H1 (cell line): ENCODE data around the gene LAMB1.

Experiments
- CBX5 ChIP-seq: fragments of 300-800, 300-1000 bp; sonication (generic); IDR thresholded peaks from 2 replicates; pipeline ENCODE4 v1.7.1; 2016; ENCODE audit warnings: antibody characterized with exemption, low read length, low read depth
- EZH2 ChIP-seq: fragments of 200-600 bp; sonication (generic); IDR thresholded peaks from 2 replicates; pipeline ENCODE4 v1.7.1; 2012; ENCODE audit warnings: low read depth, mild to moderate bottlenecking, moderate library complexity, low read length, inconsistent platforms; ENCODE audit not compliant: severe bottlenecking
- POLR2A ChIP-seq, 2 experiments: IDR thresholded peaks; 1 replicate in 1 of 2; 2 replicates in 1 of 2; pipeline ENCODE4 v1.6.1; 2011; ENCODE audit warnings: low read depth in 2 of 2, low read length in 2 of 2, mild to moderate bottlenecking in 2 of 2; ENCODE audit errors: control extremely low read depth in 1 of 2
- SIX5 ChIP-seq: IDR thresholded peaks from 2 replicates; pipeline ENCODE4 v1.6.1; 2011; ENCODE audit warnings: mild to moderate bottlenecking, low read depth, low read length
- SRF ChIP-seq: IDR thresholded peaks from 2 replicates; pipeline ENCODE4 v1.6.1; 2011; ENCODE audit warnings: mild to moderate bottlenecking, low read depth, low read length, moderate library complexity
- TF ChIP-seq, protein P1 (sequence below): IDR thresholded peaks from 2 replicates; pipeline ENCODE4 v1.6.1; 2011; ENCODE audit warnings: low read length, improper control_type of control experiment
- TF ChIP-seq, protein P2 (sequence below): IDR thresholded peaks from 2 replicates; pipeline ENCODE4 v1.6.1; 2012; ENCODE audit warnings: inconsistent platforms
- TF ChIP-seq, protein P3 (sequence below): IDR thresholded peaks from 2 replicates; pipeline ENCODE4 v1.6.1; 2012; ENCODE audit warnings: low read length, inconsistent platforms

DNA sequence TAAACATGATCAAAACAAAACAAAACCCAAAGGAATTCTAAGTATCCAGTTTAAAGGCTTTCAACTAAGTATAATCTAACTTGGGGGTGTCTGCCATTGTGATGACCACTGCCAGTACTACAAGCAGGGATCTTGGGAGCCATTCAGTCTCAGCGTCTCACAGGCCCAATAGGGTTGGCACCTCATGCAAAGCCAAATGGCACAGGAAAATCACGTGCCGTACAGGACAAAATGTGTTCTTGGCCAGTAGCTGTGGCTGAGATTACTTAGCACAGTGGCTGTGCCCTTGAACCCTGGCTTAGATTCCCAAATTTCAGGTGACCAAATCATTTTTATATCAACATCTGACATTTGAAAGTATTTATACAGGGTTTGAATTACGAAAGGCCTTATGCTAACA, 62.0 kb downstream of the LAMB1 start:
- TF ChIP-seq, protein P1, sequence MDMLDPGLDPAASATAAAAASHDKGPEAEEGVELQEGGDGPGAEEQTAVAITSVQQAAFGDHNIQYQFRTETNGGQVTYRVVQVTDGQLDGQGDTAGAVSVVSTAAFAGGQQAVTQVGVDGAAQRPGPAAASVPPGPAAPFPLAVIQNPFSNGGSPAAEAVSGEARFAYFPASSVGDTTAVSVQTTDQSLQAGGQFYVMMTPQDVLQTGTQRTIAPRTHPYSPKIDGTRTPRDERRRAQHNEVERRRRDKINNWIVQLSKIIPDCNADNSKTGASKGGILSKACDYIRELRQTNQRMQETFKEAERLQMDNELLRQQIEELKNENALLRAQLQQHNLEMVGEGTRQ = no peak
- no peak for TF ChIP-seq SRF
- TF ChIP-seq, protein P2, sequence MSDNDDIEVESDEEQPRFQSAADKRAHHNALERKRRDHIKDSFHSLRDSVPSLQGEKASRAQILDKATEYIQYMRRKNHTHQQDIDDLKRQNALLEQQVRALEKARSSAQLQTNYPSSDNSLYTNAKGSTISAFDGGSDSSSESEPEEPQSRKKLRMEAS = no peak
- TF ChIP-seq SIX5 = no peak
- no peak for TF ChIP-seq POLR2A (IDR thresholded peaks at IDR 0.05; ENCODE audit: control extremely low read depth in 1 of 2, low read depth in 2 of 2, low read length in 2 of 2)
- TF ChIP-seq, protein P3, sequence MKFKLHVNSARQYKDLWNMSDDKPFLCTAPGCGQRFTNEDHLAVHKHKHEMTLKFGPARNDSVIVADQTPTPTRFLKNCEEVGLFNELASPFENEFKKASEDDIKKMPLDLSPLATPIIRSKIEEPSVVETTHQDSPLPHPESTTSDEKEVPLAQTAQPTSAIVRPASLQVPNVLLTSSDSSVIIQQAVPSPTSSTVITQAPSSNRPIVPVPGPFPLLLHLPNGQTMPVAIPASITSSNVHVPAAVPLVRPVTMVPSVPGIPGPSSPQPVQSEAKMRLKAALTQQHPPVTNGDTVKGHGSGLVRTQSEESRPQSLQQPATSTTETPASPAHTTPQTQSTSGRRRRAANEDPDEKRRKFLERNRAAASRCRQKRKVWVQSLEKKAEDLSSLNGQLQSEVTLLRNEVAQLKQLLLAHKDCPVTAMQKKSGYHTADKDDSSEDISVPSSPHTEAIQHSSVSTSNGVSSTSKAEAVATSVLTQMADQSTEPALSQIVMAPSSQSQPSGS = no peak
- no peak for TF ChIP-seq EZH2
- no peak for TF ChIP-seq CBX5
